Measurements from ENCODE around the gene ERCC8. TPM values are rescaled to one million over a fixed set of nuclear protein-coding genes. Genes with fewer than 3 reads are reported as not detected.

Gene ERCC8
- total and polyA plus RNA-seq, 2 of the 13 experiments (the other 11 are each of a cell fraction or from before 2014, with no cell fraction given), result 24.4 to 35.2 TPM

DNA sequence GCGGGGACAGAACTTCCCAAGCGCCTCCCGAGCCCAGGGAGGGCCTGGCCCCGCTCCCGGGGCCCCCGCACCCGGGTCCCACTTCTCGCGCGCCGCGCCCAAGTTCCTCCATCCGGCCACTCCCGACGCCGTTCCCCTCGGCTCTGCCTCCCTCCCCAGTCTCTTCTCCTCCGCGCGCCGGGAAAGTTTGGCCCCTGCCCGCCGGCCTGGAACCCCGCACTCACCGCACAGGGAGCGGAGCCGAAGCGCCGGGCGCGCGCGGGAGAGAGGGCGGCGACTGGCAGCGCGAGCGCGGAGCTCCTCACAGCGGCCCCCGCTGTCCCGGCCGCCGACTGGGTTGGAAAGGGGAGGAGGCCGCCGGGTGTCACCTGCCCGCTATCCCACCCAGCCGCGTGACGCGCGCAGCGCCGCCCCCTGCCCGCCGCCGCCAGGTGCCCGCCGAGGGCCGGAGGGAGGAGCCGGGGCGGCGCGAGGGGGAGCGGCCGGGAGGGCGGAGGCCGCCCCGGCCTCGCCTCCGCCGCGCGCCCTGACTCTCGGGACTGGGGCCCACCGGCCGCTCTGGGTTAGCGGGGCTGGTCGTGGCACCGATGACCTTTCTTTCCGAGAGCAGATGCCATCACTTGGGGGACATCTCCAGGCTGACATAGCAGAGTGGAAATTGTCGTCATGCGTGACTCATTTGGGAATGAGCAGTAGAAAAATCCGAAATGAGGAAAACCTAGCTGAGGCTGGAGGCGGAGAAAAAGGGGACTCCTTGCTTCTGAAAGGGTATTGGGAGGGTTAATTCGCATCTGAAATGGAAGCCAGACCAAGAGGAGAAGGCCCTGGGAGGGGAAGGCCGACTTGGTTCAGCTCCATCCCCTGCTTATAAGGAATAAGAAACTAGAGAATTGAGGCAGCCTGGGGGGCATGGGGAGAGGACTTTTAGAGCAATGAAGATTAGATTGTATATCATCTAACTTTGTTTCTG lies 100.6 kb downstream of the ERCC8 start, which contains the start of gene ELOVL7 (continued):
- no peak for TF ChIP-seq SMARCE1 (IDR thresholded peaks at IDR 0.05; ENCODE audit: borderline replicate concordance)
- no peak for TF ChIP-seq FOXC1 (CRISPR knock-in tag; IDR thresholded peaks at IDR 0.05; ENCODE audit: borderline replicate concordance)
- peak; percentile 87 for TF ChIP-seq ZBTB21 (CRISPR knock-in tag; IDR thresholded peaks at IDR 0.05)
- TF ChIP-seq TEAD2 (CRISPR knock-in tag; IDR thresholded peaks at IDR 0.05), result no peak
- TF ChIP-seq ZNF432 (CRISPR knock-in tag; IDR thresholded peaks at IDR 0.05; ENCODE audit: borderline replicate concordance), result no peak
- TF ChIP-seq, protein P1, sequence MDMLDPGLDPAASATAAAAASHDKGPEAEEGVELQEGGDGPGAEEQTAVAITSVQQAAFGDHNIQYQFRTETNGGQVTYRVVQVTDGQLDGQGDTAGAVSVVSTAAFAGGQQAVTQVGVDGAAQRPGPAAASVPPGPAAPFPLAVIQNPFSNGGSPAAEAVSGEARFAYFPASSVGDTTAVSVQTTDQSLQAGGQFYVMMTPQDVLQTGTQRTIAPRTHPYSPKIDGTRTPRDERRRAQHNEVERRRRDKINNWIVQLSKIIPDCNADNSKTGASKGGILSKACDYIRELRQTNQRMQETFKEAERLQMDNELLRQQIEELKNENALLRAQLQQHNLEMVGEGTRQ (IDR thresholded peaks at IDR 0.05; ENCODE audit: low read depth, low read length), result no peak
- TF ChIP-seq, protein P1 (CRISPR knock-in tag; IDR thresholded peaks at IDR 0.05; ENCODE audit: borderline replicate concordance), result no peak
- no peak for TF ChIP-seq JUNB (CRISPR knock-in tag; IDR thresholded peaks at IDR 0.05; ENCODE audit: borderline replicate concordance)
- TF ChIP-seq SRY (CRISPR knock-in tag; IDR thresholded peaks at IDR 0.05), result 0 out of 2 replicates have a peak, but pooled peaks have one; percentile 41
- TF ChIP-seq, protein P2, sequence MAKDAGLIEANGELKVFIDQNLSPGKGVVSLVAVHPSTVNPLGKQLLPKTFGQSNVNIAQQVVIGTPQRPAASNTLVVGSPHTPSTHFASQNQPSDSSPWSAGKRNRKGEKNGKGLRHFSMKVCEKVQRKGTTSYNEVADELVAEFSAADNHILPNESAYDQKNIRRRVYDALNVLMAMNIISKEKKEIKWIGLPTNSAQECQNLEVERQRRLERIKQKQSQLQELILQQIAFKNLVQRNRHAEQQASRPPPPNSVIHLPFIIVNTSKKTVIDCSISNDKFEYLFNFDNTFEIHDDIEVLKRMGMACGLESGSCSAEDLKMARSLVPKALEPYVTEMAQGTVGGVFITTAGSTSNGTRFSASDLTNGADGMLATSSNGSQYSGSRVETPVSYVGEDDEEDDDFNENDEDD (CRISPR knock-in tag; IDR thresholded peaks at IDR 0.05; ENCODE audit: borderline replicate concordance), result peak; percentile 48; the same call in 1 of the 2 replicates
- no peak for TF ChIP-seq ARHGAP35 (CRISPR knock-in tag; IDR thresholded peaks at IDR 0.05; ENCODE audit: borderline replicate concordance)
- no peak for TF ChIP-seq ISX (CRISPR knock-in tag; conservative IDR thresholded peaks at IDR 0.05)
- TF ChIP-seq, protein P3, sequence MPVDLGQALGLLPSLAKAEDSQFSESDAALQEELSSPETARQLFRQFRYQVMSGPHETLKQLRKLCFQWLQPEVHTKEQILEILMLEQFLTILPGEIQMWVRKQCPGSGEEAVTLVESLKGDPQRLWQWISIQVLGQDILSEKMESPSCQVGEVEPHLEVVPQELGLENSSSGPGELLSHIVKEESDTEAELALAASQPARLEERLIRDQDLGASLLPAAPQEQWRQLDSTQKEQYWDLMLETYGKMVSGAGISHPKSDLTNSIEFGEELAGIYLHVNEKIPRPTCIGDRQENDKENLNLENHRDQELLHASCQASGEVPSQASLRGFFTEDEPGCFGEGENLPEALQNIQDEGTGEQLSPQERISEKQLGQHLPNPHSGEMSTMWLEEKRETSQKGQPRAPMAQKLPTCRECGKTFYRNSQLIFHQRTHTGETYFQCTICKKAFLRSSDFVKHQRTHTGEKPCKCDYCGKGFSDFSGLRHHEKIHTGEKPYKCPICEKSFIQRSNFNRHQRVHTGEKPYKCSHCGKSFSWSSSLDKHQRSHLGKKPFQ (CRISPR knock-in tag; IDR thresholded peaks at IDR 0.05; ENCODE audit: insufficient replicate concordance), result no peak
- peak in 1 of 2 experiments; percentile 71; a peak in 1 of 4 replicates for TF ChIP-seq KLF16 (CRISPR knock-in tag; IDR thresholded peaks at IDR 0.05)
- peak; percentile 57; the same call in 1 of the 2 replicates for TF ChIP-seq ZBTB3 (CRISPR knock-in tag; IDR thresholded peaks at IDR 0.05; ENCODE audit: borderline replicate concordance, low read depth)
- TF ChIP-seq AHR (CRISPR knock-in tag; IDR thresholded peaks at IDR 0.05), result no peak
- no peak for TF ChIP-seq RCOR2 (CRISPR knock-in tag; IDR thresholded peaks at IDR 0.05)
- TF ChIP-seq, protein P4, sequence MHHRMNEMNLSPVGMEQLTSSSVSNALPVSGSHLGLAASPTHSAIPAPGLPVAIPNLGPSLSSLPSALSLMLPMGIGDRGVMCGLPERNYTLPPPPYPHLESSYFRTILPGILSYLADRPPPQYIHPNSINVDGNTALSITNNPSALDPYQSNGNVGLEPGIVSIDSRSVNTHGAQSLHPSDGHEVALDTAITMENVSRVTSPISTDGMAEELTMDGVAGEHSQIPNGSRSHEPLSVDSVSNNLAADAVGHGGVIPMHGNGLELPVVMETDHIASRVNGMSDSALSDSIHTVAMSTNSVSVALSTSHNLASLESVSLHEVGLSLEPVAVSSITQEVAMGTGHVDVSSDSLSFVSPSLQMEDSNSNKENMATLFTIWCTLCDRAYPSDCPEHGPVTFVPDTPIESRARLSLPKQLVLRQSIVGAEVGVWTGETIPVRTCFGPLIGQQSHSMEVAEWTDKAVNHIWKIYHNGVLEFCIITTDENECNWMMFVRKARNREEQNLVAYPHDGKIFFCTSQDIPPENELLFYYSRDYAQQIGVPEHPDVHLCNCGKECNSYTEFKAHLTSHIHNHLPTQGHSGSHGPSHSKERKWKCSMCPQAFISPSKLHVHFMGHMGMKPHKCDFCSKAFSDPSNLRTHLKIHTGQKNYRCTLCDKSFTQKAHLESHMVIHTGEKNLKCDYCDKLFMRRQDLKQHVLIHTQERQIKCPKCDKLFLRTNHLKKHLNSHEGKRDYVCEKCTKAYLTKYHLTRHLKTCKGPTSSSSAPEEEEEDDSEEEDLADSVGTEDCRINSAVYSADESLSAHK (CRISPR knock-in tag; IDR thresholded peaks at IDR 0.05; ENCODE audit: borderline replicate concordance), result no peak
- peak; percentile 60; the same call in 1 of the 2 replicates for TF ChIP-seq ZNF235 (CRISPR knock-in tag; IDR thresholded peaks at IDR 0.05; ENCODE audit: borderline replicate concordance)
